ENCODE measurements around the gene ARID1A. TPM values are rescaled to one million over a fixed set of nuclear protein-coding genes. Genes with fewer than 3 reads are reported as not detected.

ARID1A gene
- total RNA-seq, 1 donor from 2014 or later: 70.0 TPM

- Mint-ChIP-seq H3K27me3 (ENCODE audit: unreplicated experiment) (no peaks in the 10 kb centered on the region), H3K36me3 (ENCODE audit: unreplicated experiment) (no peaks in the 10 kb centered on the region), H3K9me3 (ENCODE audit: unreplicated experiment) (no peaks in the 10 kb centered on the region), H3K4me3 (ENCODE audit: unreplicated experiment) (no peak overlapping the region), H3K27ac (ENCODE audit: unreplicated experiment) (no peak overlapping the region), H3K4me1 (ENCODE audit: unreplicated experiment) (peaks cover 2% of the 10 kb centered on the region)
- TF ChIP-seq, protein P1, sequence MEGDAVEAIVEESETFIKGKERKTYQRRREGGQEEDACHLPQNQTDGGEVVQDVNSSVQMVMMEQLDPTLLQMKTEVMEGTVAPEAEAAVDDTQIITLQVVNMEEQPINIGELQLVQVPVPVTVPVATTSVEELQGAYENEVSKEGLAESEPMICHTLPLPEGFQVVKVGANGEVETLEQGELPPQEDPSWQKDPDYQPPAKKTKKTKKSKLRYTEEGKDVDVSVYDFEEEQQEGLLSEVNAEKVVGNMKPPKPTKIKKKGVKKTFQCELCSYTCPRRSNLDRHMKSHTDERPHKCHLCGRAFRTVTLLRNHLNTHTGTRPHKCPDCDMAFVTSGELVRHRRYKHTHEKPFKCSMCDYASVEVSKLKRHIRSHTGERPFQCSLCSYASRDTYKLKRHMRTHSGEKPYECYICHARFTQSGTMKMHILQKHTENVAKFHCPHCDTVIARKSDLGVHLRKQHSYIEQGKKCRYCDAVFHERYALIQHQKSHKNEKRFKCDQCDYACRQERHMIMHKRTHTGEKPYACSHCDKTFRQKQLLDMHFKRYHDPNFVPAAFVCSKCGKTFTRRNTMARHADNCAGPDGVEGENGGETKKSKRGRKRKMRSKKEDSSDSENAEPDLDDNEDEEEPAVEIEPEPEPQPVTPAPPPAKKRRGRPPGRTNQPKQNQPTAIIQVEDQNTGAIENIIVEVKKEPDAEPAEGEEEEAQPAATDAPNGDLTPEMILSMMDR (IDR thresholded peaks at IDR 0.05): no peak
- DNase-seq (ENCODE audit: extremely low spot score, unreplicated experiment): no peak
Observed at GRCh38 chr1:26811708-26812107, 115.9 kb downstream of the ARID1A start.

DNA sequence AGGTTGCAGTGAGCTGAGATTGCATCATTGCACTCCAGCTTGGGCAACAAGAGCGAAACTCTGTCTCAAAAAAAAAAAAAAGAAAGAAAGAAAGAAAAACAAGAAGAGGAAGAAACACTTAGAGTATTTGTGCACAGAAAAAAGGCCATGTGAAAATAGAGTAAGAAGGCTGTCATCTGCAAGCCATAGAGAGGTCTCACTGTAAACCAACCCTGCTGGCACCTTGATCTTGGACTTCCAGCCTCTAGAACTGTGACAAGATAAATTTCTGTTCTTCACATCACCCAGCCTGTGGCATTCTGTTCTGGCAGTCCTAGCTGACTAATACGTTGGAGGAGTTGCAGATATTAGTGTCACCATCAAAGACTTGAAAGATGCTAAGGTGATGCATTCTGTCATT is 118.6 kb downstream of the ARID1A start:
- TF ChIP-seq, protein P1 (IDR thresholded peaks at IDR 0.05): no peak
- DNase-seq (ENCODE audit: extremely low spot score, unreplicated experiment): no peak
- Mint-ChIP-seq H3K27ac (ENCODE audit: unreplicated experiment) (no peak overlapping the region), H3K4me3 (ENCODE audit: unreplicated experiment) (no peak overlapping the region), H3K9me3 (ENCODE audit: unreplicated experiment) (no peaks in the 10 kb centered on the region), H3K27me3 (ENCODE audit: unreplicated experiment) (no peaks in the 10 kb centered on the region), H3K36me3 (ENCODE audit: unreplicated experiment) (no peaks in the 10 kb centered on the region), H3K4me1 (ENCODE audit: unreplicated experiment) (peaks cover 2% of the 10 kb centered on the region)

DNA sequence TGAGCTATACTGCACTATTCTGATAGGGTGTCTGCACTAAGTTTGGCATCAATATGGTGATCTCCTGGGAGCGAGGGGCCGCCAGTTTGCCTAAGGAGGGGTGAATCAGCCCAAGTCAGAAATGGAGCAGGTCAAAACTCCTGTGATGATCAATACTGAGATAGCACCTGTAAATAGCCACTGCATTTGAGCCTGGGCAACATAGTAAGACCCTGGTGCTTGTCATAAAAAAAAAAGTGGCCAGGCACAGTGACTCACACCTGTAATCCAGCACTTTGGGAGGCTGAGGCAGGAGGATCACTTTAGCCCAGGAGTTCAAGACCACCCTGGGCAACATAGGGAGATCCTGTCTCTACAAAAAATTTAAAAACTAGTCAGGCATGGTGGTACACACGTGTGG is 119.1 kb downstream of the ARID1A start:
- TF ChIP-seq, protein P1 (IDR thresholded peaks at IDR 0.05): no peak
- DNase-seq (ENCODE audit: extremely low spot score, unreplicated experiment): no peak
- no peak overlapping the region for H3K27ac Mint-ChIP-seq (ENCODE audit: unreplicated experiment)
- H3K4me3 Mint-ChIP-seq (ENCODE audit: unreplicated experiment): no peak overlapping the region
- no peaks in the 10 kb centered on the region for H3K9me3 Mint-ChIP-seq (ENCODE audit: unreplicated experiment)
- no peaks in the 10 kb centered on the region for H3K27me3 Mint-ChIP-seq (ENCODE audit: unreplicated experiment)
- H3K4me1 Mint-ChIP-seq (ENCODE audit: unreplicated experiment): peaks cover 2% of the 10 kb centered on the region
- H3K36me3 Mint-ChIP-seq (ENCODE audit: unreplicated experiment): no peaks in the 10 kb centered on the region

DNA sequence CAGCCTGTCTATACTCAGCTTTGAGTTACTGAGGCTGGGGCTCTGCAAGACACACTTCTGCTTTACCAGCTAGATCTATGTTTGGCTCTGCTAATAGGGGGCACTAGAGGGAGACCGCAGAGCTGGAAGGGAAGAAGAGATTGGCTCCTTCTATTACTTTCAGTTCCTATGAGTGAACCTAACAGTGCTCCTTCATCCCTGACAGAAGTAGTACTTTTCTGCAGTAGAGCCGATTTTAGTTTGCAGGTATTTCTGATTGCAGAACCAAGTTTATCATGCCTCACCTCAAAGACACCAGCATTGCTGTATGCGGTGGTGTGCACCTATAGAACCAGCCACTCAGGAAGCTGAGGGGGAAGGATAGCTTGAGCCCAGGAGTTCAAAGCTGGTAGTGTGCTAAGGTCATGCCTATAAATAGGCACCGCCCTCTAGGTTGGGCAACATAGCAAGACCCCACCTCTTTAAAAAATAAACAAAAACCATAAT is 125.0 kb downstream of the ARID1A start:
- Mint-ChIP-seq H3K27me3 (ENCODE audit: unreplicated experiment) (no peaks in the 10 kb centered on the region), H3K36me3 (ENCODE audit: unreplicated experiment) (no peaks in the 10 kb centered on the region), H3K4me1 (ENCODE audit: unreplicated experiment) (peaks cover under 1% of the 10 kb centered on the region), H3K27ac (ENCODE audit: unreplicated experiment) (no peak overlapping the region), H3K9me3 (ENCODE audit: unreplicated experiment) (no peaks in the 10 kb centered on the region), H3K4me3 (ENCODE audit: unreplicated experiment) (no peak overlapping the region)
- DNase-seq (ENCODE audit: extremely low spot score, unreplicated experiment): no peak
- TF ChIP-seq, protein P1 (IDR thresholded peaks at IDR 0.05): no peak

DNA sequence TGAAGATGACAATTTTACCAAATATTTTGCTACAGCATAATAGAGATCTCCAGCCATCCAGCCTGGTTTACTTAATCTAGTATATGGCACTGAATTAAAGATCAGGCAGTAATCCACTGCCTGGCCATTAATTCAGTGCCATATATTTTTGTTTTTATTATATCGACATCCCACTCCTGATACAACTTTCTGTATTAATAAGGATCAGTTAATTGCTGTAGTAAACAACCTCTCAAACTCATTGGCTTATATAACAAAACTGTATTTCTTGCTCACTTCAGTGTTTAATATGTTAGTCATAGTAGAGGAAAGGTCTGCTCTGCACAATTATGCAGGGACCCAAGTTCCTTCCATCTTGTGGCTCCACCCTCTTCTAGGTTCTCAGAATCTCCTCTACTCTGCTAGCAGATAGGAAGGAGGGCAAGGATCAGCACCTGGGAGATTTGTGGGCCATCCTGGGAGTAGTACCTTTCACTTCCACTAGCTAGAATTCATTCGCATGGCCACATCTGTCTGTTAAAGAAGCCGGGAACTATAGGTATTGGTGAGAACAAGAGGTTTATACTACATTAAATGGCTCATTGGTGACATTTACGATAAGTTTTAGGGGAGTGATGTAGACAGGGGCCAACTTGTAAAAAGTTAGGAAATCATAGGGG is 127.1 kb downstream of the ARID1A start:
- H3K27me3 Mint-ChIP-seq (ENCODE audit: unreplicated experiment): no peaks in the 10 kb centered on the region
- TF ChIP-seq, protein P1 (IDR thresholded peaks at IDR 0.05): no peak
- no peaks in the 10 kb centered on the region for H3K9me3 Mint-ChIP-seq (ENCODE audit: unreplicated experiment)
- H3K4me1 Mint-ChIP-seq (ENCODE audit: unreplicated experiment): peaks cover 10% of the 10 kb centered on the region
- no peak for DNase-seq (ENCODE audit: extremely low spot score, unreplicated experiment)
- no peak overlapping the region for H3K27ac Mint-ChIP-seq (ENCODE audit: unreplicated experiment)
- H3K4me3 Mint-ChIP-seq (ENCODE audit: unreplicated experiment): no peak overlapping the region
- H3K36me3 Mint-ChIP-seq (ENCODE audit: unreplicated experiment): no peaks in the 10 kb centered on the region
